Measurements from ENCODE around the gene ZNF692.

Gene ZNF692

DNA sequence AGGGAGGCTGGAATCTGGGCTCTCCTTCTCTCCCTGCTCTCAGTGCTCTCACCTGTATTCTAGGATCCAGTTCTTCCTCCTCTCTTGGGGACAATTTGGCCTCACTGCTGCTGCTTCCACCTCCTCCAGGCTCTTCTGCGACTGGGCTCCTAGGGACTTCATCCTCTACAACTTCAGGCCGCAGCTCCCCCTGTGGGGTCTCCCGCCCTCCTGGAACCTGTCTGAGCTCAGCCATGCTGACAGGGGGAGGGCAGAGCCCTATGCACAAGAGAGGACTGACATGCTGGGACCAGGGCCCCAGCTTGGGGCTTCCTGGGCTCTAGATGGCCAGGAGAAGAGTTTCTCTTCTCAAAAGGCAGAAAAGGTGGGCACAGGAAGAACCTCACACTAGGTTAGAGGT is 34.2 kb downstream of the ZNF692 start:
- DNase-seq (ENCODE audit: low read depth), result no peak

DNA sequence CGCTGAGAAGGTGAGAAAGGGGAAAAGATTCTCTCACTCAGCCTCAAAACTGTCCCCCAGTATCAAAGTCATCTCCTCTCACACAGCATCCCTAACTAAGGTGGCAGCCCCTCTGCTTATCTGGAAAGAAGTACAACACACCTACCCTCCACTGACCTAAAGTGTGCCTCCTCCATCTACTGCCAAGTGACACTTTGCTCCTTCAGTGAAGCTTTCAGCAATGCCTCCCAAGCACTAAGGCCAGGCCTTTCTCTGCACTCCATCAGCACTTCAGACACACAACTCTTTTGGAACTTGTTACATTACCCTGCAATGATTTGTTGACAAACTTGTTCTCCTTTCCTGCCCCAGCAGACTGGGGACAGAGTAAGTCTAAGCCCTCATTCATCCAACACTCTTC is 34.6 kb downstream of the ZNF692 start:
- no peak for DNase-seq (ENCODE audit: low read depth)

DNA sequence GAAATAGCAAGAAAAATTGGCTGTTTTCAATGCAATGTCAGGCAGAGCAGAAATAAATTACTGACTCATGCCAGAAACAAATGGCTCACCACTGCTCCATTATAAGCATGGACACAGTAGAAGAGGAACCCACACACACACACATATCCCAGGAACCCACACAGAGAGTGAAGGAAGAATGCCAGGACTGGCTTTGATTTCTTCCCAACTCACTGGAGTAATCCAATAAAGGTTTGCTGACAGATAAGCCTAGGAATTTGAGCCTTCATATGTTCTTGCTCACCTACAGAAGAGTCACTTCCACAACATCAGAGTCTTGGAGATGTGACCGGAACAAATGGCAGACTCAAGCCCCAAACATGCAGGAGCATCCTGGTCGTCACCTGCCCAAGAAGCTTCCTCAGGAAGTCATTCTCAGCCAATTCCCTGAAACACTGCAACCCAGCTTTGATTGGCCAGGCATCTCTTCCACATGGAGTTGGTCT is 35.3 kb downstream of the ZNF692 start:
- DNase-seq (ENCODE audit: low read depth), result no peak

DNA sequence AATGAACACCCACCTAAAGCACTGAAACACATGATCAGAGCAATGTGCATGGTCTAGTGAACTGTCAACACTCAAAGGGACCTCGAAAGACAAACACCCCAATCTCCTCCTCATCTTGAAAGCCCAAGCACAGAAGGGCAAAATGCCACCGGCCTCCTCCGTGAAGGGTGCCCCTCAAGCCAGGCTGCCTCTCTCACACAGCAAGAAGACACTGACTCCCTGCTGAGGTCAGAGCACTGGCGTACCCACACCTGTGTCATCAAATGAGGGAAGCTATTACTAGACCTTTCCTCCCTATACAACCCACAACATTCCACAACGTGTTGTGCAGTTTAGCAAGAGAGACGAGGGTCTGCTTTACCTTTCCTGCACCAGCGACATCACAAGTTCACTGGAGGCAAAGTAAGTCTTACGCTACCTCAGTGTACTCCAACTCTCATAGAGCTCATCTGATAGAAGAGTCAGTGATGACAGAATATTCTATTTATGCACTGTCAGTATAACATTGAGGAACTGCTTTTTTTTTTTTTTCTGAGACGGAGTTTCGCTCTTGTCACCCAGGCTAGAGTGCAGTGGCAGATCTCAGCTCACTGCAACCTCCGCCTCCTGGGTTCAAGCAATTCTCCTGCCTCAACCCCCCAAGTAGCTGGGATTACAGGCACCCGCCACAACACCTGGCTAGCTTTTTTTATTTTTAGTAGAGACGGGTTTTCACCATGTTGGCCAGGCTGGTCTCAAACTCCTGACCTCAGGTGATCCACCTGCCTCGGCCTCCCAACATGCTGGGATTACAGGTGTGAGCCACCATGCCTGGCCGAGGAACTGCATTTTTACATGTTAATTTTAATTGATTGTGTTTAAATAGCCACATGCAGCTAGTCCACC is 36.5 kb downstream of the ZNF692 start:
- no peak for DNase-seq (ENCODE audit: low read depth)

DNA sequence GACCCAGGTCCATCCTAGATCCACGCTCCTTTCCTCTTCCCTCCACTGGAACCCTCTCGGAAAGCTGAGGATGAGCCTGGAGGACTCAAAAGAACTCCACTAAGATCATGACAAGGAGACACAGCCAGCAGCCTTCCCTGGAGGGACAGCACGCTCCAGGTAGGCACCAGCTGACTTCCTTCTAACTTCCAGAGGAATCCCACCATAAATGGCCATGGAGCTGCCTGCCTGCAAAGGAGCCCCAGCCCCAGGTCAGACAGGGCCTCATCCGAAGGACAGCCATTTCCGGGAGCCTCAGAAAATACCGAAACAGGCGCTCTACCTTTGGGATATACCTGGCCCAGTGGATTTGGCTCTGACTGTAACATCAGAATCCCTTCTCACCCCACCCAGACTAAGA is 37.2 kb downstream of the ZNF692 start:
- no peak for DNase-seq (ENCODE audit: low read depth)

- no peak for DNase-seq (ENCODE audit: low read depth)
These were observed 37.8 kb downstream of the ZNF692 start for GRCh38 chr1:248821101-248821500.

- no peak for DNase-seq (ENCODE audit: low read depth)
These were observed 38.8 kb downstream of the ZNF692 start for GRCh38 chr1:248820041-248820585.

DNA sequence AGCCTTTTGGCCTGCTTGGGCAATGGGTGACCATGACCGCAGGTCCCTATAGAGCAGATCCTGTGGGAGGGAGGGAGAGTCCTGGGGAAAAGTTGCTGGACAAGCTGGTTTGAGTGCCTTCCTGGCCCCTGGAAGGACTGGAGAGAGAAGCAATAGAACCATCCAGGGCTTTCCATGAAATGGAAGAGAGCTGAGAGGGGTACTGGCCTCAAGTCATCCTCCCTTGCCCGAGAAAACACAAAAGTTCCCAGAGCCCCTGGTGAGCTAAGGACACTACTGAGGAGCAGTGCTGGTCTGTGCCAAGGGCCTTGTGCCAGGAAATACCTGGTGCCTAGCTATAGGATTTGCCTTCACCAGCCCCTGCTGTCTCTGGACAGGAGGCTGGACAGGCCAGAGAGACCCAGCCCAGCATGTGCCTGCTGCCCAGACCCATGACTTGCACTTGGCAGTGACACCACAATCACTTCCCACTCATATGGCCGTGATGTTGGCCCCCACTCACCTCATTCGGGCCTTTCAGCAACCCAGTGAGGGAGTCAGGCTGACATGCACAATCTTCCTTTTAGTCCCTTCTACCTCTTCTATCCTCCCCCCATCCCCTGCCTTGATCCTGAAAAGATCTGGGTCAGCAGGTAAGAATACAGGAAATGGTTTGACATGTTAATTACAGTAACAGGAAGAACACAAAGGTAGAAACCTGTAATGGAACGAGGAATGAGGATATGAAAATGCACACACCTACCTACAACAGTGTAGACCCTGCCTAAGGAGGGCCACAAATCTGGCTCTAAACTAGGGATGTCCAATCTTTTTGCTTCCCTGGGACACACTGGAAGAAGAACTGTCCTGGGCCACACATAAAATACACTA is 40.1 kb downstream of the ZNF692 start:
- DNase-seq (ENCODE audit: low read depth), result no peak

DNA sequence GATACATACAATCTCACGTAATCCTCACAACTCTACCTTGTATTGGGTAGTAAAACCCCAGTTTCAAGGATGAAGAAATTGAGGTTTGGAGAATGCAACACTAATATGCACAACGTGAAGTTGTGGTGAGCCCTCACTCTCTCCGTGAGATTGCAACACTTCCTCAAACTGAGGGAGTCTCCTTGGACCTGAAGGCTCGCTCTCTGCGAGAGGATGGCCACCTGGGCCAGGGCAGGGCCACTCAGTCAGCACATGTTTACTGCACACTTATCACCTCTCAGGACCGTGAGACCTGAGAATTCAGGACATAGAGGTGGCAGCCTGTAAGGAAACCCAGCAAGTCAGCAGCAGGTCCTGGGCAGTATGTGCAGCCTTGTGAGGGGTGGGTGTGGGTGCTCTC is 41.8 kb downstream of the ZNF692 start:
- DNase-seq (ENCODE audit: low read depth), result no peak

DNA sequence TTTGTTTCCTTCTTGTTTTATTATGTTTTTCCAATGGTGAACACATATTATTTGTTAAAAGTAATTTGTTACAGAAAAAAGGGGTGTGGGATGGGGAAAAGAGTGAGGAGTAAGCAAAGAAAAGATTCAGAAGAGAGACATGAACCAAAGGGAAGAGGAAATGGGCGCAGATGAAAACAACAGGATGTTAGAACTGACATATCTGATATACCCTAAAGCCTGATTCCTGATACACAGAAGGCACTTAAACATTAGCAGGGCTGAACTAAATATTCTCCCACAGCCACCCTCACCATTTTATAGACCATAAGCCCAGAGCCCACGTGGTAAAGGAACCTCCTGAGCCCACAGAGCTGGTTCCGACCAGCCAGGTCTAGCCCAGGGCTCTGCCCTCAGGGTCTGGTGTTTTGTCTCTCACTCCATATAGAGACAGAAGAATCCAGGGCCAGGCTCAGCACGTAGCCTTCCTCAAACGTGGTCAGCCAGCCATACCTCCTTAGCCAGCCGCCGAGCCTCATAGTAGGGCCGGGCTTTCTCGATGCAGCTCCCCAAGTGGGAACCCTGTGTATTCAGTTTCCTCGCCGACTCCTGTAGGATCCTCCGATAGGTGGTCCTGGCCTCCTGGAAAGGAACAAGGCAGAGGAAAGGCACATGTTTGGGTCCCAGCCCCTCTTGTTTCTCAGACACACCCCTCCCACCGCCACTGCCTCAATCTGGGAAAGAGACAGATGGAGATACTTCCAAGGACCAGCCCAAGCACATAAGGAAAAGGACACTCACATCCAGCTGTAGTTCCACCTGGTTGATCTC is 42.6 kb downstream of the ZNF692 start:
- DNase-seq (ENCODE audit: low read depth), result no peak

GRCh38 chr1:248815407-248816034 is 43.4 kb downstream of the ZNF692 start:
- no peak for DNase-seq (ENCODE audit: low read depth)

DNA sequence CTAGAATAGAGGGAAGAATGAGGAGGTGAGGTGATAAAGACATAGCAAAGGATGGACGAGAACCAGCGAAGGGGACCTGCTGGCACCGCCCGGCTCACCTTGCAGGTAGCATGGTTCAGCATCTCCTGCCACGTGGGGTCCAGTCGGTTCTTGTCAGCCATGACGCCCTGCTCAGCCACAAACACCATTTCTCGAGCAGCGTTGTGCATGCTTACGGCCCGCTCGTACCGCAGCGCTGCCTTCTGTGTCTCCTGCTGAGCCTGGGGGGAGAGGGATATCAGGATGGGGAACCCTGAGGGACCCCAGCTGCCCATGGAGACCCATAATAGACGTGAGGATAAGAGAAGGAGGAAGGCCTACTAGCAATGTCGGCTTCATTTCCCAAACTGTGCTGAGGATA is 44.5 kb downstream of the ZNF692 start:
- no peak for DNase-seq (ENCODE audit: low read depth)

DNA sequence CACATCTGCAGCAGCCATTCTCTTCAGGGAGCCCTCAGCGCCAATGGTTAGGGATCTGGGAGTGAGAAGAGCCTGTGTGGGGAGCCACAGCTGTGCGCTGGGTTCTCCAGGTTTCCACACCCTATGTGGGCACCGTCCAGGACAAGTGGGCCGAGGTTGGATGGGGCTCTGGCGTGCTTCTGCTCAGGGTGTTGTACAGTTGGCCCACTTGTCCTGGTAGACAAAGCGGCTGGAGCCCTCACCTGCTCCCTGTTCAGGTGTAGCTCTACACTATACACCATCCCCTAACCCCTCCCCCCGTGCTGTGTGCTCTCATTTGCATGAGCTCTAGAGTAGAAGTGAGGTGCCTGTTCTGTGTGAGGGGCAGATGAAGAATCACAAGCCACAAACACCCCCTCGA is 45.3 kb downstream of the ZNF692 start:
- DNase-seq (ENCODE audit: low read depth), result no peak

DNA sequence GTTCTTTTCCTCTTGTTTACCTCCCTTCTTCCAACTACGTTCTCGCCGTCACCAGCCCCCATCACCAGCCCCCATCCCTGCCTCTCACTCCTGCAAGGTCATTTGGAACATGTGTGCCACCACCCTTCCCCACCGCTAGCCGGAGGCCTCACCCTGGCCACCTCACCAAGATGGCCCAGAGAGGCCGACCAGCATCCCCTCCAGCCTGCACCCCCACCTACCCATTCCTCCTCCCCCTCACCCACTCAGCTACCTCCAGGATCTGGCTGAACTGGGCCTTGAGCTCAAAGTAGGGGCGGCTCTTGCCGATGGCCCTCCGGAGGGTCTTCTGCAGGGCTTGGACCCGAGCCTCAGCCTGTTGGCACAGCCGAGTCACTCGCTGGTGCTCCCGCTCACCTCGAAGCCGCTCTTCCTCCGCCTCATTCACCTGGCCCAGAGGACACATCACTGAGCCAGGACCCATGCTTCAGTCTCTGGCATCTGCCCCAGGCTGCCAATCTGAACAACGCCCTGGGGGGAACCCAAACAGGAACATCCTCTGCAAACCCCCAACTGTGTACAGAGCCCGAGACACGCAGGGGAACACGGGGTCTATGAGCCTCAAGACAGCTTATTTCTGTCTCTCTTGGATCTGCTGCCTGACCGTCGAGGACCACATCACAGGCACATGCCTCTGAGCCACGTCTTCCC is 46.0 kb downstream of the ZNF692 start:
- no peak for DNase-seq (ENCODE audit: low read depth)

DNA sequence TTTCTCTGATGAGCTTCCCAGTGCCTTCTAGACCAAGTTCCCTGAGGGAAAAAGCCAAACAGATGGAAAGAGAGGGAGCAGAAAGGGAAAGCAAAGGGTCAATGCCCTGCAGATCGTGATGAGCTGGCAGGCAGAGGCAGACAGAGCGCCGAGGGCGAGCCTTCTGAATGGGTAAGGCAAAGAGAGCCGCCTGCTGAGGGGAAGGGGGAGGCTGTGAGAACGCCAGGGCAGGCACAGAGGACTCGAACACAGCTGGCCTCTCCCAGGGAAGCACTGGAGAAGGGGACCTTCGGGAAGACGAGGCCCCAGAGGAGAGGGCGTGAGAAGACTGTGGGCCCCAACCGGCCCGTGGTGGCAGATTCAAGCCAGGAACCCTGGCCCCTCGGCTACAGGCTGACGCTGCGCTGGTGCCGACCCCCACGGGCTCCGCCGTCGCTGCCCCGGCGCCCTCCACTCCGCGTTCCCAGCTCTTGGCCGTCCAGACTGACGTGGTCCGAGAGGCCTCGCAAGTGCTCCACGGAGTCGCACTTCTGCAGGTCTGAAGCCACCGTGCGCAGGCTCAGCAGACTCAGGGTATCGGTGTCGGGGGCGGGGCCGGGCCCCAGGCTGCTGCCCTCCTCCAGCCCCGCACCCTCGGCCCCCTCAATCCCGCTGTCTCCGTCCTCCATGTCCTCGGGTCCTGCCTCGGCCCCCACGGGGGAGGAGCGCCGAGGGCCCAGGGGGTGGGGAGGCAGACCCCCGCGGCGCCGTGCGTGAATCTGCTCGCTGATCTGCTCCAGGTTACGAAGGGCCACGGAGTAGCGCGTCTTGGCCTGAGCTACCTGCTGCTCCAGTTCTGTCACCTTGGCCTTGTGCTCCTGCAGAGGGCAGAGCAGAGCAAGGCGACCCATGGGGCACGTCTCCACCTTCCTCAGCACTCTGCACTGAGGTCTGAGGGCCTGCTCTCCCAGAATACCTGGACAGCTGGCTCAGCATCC is 47.1 kb downstream of the ZNF692 start:
- DNase-seq (ENCODE audit: low read depth), result no peak

DNA sequence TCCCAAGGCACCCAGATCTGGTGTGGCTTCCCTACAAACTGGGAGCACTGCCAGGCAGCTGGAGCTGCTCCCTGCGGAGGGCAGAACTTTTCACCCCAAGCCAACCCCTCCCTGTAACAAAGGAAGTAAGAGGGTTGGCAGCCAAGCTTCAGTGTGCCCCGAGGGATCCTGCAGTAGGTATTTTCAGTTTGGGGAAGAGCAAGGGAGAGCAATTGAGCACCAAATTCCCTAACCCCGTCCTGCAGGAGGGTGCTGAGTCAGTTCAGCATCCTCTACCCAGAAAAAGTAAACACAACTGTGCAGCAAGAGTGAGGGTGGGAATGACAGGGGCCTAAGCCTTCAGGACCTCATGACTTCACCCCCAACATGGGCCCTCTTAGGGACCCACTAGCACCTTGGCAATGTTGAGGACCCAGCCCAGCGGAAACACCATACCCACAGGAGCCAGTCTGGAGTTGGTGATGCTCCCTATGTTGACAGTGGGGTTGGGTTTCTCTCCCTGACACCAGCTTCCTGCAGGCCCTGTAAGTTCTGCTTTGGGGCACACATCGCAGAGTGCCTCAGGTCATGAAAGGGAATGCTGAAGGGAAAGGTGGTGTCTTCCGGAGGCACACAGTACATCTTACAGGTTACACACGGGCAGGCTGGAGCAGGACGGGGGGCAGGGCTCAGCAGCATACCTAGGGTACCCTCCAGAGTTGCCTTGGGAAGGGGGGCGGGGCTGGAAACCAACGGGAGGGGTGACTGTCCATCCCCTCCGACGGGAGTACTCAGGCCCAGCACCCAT is 48.0 kb downstream of the ZNF692 start:
- no peak for DNase-seq (ENCODE audit: low read depth)

- no peak for DNase-seq (ENCODE audit: low read depth)
These were observed 48.7 kb downstream of the ZNF692 start for GRCh38 chr1:248810000-248810726.

- DNase-seq (ENCODE audit: low read depth), result no peak
These were observed 50.0 kb downstream of the ZNF692 start for GRCh38 chr1:248808876-248809275.

All from activated T-helper 9 cell treated with anti-CD3 and anti-CD28 coated beads, Interleukin-2, amount 50 U/mL, for 16 hours (primary cell).